ENCODE measurements around the gene CAMSAP1.
"Not testable (repeated sequence)": the region's sequence is repeated elsewhere in the genome, so short reads cannot be mapped to it uniquely, and the experiment has no call there.

The CAMSAP1 gene, protein sequence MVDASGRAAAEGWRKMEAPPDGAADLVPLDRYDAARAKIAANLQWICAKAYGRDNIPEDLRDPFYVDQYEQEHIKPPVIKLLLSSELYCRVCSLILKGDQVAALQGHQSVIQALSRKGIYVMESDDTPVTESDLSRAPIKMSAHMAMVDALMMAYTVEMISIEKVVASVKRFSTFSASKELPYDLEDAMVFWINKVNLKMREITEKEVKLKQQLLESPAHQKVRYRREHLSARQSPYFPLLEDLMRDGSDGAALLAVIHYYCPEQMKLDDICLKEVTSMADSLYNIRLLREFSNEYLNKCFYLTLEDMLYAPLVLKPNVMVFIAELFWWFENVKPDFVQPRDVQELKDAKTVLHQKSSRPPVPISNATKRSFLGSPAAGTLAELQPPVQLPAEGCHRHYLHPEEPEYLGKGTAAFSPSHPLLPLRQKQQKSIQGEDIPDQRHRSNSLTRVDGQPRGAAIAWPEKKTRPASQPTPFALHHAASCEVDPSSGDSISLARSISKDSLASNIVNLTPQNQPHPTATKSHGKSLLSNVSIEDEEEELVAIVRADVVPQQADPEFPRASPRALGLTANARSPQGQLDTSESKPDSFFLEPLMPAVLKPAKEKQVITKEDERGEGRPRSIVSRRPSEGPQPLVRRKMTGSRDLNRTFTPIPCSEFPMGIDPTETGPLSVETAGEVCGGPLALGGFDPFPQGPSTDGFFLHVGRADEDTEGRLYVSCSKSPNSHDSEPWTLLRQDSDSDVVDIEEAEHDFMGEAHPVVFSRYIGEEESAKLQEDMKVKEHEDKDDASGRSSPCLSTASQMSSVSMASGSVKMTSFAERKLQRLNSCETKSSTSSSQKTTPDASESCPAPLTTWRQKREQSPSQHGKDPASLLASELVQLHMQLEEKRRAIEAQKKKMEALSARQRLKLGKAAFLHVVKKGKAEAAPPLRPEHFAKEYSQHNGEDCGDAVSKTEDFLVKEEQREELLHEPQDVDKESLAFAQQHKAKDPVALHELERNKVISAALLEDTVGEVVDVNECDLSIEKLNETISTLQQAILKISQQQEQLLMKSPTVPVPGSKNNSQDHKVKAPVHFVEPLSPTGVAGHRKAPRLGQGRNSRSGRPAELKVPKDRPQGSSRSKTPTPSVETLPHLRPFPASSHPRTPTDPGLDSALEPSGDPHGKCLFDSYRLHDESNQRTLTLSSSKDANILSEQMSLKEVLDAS (N-terminal part only)

DNA sequence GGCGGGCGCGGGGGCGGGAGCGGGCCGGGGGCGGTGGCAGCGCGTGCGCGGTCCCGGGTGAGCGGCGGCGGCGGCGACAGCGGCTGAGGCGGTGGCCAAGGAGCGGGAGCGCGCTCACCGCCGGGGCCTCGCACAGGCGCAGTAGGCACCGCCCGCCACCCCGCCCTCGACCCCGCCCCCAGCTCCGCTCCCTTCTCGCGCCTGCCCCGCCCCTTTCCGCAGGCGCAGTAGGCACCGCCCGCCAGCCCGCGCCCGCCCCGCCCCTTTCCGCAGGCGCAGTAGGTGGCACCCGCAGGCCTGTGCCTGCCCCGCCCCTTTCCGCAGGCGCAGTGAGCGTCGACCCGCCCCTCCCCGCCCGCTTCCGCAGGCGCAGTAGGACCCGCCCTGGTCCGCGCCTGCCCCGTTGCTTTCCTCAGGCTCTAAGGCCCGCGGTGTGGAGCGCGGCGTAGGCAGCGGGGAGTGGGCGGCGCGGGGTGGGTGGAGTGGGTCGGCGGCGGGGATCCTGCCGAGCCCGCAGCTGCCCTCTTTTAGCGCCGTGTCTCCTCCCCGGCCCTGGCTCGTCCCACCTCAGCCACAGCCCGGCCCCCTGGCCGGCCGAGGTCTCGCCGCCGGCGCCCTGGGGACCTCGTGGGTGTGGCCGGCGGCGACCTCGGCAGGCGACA lies at the start of gene CAMSAP1:
CAMSAP1 (minus strand) TSS at position 116 of the 662 bp plus-strand sequence. CDS start 387 bp downstream, outside the sequence.
- peak; percentile 95 for DNase-seq

DNA sequence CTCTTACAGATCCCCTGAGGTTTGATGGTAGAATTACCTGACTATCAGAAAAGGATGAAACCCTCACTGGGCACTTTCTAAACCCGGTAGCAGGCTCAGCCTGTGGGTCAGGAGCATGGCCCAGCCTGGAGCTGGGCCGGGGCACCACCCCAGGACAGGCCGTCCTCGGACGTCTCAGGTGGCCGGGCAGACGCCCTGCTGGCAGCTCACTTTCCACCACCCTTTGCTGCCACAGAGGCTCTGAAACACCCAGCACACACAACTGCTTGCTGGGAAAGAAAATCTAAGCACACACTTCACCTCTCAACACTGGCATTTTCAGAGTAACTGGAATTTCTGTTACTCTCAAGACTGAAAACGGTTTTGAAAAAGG lies 49.4 kb upstream of the CAMSAP1 start:
- no peak for DNase-seq

DNA sequence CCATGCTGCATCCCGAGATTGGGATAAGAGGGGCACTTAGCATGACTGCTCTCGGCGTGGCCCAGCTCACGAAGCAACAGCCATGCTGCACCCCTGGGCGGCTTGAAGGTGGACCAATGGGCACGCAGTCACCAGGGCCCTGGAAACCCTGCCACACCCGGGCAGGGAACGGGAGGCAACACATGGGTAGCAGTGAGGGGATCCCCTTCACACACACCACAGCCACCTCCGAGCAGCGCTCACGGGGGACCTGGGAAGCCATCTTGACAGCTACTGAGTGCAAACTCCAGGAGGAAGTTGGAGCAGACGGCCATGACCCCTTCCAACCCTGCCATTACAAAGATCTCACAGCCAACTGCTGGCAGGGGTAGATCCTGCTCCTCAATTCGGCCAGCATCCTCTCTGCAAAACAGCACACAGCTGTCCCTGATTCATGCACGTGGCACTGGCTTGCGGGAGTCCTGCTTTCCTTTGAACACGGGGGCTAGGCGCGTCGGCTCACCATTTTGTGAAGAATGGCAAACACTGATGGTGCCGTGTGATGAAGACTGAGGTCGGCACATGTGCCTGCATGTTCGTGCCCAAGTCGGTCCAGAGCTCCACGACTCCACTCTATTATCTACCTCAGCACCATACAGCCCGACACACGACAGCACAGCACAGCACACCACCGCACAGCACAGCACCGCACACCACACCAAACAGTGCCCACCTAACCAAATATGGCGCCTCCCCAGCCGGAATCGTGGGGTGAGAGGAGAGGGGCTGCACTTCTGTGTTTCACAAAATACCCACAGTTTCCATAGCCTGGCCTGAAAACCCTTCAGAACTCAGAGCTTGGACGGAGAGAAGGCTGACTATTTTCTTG lies 48.8 kb upstream of the CAMSAP1 start:
- no peak for DNase-seq

DNA sequence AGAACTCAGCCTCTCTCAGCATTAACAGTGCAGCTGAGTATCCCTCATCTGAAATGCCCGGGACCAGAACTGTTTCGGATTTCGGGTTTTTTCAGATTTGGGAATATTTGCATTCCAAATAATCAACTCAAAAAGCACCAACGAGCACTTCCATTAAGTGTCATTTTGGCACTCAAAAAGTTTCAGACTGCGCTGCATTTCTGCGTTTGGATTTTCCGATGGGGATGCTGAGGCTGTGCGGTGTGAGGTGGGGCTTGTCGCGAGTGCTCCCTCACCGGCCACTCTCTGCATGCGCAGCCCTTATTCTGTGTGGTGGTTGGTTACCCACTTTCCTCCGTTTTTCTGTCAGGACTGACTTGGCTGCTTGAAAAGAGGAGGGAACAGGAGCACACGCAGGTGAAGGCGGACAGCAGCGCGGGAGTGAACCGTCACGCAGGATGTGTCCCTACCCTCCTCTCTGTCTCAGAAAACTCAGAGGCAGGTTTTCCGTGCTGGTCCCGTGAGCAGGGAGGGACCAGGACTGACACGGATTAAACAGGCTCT lies 45.4 kb upstream of the CAMSAP1 start:
- no peak for DNase-seq

DNA sequence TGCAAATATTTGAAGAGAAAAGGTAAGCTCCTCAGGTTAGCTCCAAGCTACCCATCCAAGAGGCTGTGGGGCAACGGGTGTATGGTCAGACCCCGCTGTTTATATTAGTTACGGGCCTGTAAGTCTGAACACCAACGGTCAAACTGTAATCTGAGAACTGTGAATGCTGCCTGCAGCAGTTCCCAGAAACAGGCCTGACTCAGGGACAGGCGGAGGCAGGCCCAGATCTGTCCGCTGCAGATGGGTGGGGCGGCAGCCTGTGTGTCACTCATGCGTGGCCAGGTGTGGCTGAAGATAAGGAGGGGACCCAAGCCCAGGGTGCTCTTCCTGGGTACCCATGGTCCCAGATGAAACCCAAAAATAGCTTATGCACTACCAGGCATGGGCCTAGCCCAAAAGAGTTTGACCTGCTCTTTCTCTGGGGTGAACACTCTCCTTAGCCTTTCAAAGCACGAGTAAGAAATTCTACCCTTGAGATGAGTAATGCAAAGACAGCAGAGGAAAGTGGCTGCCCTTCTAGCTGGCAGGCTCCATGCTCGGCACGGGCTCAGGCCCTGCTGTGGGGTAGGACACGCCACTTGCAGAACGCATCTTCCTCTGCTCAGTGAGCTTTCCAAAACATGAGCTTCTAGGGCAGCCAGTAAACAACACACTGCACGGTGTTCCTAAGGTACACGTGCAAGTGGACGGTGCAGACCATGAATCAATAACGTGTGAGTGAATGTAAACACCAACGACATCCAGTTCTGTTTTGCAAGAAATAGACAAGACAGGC lies 44.7 kb upstream of the CAMSAP1 start:
- no peak for DNase-seq

DNA sequence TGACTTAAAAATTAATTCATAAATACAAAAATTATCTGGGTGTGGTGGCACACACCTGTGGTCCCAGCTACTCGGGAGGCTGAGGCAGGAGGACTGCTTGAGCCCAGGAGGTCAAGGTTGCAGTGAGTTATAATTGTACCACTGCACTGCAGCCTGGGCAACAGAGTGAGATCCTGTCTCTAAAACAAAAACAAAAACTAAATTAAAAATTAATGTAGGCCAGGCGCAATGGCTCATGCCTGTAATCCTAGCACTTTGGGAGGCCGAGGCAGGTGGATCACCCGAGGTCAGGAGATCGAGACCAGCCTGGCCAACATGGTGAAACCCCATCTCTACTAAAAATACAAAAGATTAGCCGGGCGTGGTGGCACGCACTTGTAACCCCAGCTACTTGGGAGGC lies 44.0 kb upstream of the CAMSAP1 start:
- DNase-seq = not testable (repeated sequence)

DNA sequence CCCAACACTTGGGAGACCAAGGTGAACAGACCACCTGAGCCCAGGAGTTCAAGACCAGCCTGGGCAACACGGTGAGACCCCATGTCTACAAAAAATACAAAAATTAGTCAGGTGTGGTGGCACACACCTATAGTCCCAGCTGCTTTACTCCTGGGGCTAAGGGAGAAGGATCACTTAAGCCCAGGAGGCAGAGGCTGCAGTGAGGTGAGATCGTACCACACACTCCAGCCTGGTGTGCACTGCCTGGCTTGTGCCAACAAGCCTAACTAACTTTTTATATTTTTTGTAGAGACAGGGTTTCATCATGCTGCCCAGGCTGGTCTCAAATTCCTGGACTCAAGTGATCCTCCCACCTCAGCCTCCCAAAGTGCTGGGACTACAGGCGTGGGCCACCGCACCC lies 43.5 kb upstream of the CAMSAP1 start:
- DNase-seq = not testable (repeated sequence)

DNA sequence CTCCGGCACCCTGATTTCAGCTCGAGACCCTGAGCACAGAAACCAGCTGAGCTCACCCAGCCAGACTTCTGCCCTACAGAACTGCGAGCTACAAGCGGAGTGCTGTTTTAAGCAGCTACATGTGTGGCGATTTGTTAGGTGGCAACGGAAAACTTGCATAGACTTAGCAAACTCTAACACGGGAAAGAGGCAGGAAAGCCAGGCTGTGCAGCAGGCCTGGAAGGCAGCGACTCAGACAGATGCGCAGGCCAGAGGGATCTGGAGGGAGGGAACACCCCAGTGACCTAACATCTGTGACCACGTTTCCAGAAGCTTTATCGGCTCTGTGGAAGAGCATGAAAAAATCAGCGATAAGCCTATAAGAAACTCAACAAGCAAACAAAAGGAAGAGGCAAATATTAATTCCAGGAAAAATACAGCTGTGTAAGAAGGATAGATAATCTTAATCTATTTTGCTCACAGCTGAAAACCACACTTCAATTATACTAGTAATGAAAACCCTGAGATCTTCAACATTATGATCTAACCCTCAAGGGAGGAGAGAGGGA lies 42.9 kb upstream of the CAMSAP1 start:
- no peak for DNase-seq

DNA sequence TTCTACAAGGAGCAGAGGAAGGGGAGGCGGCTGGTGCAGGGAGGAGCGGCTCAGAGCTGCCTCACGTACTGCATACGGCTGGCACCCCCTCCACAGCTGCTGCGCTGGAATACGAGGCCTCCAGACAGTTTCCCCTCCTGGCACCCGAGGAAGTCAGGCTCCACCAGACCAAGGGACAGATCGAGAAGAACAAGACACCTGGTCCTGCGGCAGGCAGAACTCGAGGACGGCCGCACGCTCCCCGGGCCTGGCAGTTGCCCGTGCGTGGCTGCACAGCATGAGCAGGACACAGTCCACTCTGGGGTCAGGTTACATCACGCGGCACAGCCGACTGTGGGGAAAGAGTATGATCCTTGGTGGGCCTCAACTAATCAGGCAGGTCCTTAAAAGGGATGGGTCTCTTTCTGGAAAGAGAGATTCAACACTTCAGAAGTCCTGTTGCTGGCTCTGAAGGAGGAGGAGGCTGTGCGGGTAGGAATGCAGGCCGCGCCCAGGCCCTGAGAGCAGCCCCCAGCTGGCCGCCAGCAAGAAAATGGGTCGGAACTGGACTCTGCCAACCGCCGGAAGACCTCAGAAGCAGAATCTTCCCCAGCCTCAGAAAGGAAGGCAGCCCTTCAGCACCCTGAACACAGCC lies 42.3 kb upstream of the CAMSAP1 start:
- DNase-seq = no peak

DNA sequence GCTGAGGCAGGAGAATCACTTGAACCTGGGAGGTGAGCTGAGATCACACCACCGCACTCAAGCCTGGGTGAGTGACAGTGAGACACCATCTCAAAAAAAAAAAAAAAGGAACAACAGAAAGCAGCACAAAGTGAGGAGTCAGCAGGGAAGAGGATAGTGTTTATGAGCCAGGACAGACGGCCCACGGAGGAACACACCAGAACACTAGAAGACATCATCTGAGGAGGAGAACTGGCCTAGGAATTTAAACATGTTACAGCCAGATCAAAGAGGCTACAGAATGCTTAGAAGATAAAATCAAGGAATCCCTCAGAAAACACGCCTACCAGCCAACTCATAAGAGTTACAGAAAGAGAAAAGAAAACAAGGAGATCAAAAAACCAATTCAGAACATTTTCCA lies 41.6 kb upstream of the CAMSAP1 start:
- DNase-seq = no peak

DNA sequence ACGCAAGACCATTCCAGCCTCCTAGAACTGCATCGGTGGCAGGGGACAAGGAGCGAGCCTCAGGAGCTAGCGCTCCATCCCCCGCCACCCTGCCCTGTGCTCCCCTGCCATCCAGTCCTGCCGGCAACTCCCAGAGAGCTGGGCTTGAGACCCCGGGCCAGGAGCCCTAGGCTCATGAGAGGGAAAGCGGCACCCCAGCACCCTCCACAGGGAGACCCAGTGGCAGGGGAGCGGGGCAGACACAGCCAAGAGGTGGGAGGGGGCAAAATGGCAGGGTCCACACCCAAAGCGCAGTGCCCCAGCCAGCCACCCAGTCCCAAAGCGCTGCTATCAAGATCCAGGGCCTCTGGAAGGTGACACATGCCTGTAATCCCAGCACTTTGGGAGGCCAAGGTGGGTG lies 41.1 kb upstream of the CAMSAP1 start:
- no peak for DNase-seq

DNA sequence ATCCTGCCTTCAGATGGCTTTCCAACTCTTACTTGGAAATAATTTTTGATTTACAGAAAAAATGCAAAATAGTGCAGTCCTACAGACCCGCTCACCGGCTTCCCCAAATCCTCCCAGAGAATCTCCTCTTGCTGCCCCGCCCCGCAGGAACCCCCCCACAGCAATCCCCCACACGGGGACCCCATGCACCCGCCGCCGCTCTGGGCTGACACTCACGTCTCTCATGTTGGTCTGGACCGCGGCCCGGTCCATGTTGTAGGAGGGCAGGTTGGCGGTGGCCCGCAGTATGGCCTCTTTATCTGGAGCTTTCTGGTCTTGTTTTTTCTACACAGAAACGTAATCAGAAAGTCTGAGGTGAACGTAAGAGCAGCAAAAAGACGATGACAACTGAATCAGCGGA lies 40.2 kb upstream of the CAMSAP1 start:
- no peak for DNase-seq

DNA sequence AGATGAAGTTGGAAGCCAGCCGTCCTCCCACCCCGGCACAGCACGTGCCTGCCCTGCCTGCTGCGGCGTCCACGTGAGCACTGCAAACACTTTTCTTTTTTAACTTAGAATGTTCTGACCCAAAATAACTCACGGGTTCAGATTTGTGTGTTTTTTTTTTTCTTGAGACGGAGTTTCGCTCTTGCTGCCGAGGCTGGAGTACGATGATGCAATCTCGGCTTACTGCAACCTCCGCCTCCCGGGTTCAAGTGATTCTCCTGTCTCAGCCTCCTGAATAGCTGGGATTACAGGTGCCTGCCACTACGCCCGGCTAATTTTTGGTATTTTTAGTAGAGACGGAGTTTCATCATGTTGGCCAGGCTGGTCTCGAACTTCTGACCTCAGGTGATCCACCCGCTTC lies 39.8 kb upstream of the CAMSAP1 start:
- not testable (repeated sequence) for DNase-seq

DNA sequence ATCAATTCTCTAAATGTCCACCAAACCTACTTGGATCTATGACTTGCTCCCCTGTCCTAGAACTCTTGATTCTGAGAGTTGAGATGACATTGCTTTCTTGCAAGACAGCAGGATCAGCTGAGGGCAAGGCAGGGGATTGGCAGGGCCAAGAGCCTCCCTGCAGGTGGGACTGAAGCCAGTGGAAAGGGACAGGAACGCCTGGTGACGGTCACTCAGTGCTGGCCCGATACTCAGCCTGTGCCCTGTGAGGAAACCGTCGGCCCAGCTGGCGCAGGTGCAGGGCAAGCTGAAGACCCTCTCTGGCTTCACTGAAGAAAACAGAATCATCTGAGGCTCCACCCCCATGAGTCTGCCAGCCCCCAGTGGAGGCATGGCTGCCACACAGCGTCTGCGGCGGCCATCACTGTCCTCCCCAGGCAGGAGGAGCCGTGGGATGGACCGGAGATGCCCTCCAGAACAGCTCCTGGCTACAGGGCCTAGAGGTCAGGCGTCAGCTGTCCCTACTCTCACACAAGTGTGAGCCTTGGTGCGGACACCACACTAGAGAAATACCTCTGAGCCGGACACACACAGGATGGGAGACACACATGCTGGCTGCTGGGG lies 39.1 kb upstream of the CAMSAP1 start:
- DNase-seq = no peak

DNA sequence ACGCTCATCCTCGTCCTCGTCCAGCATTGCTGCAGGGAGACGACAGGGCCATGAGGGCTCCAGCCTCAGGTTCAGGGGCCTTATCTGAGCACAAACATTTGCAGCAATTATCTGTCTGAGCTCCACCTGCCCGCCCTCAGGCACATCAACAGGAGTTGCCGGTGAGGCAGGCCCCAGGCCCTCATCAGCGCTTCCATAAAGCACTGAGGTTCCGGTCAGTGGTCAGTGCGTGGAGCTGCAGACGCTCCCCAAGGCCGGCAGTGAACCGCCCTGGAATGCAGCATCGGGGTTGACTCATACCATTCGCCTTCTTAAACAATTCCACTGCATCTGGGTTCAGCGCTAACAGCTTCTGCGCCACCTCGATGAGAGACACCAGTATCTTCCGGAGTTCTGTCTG lies 38.6 kb upstream of the CAMSAP1 start:
- no peak for DNase-seq

DNA sequence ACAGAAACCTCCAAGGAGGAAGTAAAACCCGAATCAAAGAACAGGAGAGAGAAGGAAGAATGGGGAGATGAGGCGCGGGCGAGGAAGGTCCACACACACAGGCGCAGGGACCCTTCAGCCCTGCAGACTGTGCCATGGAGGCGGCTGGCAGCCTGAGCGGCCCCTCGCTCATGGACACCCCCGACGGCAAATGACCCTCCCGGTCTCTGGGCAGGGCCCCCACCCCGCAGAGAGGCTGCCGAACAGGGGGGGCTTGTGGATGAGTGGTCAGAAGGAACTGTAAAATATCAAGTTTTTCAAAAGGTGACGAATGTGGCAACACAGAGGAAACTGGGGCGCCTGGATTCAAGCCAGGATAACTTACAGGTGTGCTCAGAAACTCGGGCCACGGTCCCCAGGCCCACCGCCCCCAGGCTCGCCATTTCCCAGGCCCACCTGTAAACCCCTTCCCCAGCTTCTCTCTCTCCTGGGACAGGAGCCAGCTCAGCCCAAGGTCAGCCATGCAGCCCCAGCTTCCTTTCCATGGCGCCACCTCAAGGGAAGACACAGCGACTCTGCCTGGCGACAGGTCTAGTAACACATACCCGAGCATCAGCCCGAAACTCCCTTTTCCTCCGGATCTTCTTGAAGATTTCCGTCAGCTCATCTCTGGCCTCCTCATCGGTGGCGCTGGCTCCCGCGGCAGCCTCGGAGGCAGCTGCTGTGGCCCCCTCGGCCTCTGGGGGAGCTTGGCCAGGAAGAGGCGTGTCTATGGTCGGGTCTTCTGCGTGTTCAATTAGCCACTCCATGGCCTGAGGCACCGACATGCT lies 37.3 kb upstream of the CAMSAP1 start:
- no peak for DNase-seq

DNA sequence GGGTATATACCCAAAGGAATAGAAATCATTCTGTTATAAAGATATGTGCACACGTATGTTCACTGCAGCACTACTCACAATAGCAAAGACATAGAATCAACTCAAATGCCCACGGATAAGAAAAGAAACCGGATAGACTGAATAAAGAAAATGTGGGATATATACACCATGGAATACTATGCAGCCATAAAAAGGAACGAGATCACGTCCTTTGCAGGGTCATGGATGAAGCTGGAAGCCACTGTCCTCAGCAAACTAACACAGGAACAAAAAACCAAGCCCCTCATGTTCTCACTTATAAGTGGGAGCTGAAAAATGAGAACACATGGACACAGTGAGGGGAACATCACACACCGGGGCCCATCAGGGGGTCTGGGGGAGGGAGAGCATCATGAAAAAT lies 36.3 kb upstream of the CAMSAP1 start:
- not testable (repeated sequence) for DNase-seq

DNA sequence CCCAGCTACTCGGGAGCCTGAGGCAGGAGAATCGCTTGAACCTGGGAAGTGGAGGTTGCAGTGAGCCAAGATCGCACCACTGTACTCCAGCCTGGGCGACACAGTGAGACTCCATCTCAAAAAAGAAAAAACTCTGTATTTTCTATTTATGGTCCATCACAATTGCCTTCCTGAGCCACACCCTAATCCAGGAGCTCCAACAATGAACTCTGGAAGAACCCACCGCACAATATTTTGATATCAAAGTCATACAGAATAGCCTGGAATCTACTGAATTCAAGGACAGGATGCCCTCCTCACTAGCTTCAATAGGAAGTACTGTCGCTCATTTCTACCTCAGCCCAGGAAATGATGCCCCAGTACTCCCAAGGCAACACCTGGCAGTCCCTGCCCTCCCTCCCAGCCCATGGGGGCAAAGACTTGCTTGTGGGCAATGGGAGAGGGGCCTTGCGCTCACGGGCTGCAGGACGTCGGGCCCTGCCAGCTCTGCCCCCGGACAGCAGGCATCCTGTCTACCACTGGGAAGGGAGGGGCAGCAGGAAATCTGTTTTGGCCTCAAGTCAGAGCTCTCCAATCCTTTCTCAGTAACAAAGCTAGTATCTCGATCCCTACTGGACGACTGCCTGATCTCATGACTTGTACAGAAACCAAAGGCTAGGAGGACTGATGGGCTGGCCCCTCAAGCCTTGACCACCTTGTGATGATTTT lies 34.1 kb upstream of the CAMSAP1 start:
- DNase-seq = no peak

Measured in stimulated activated CD8-positive, alpha-beta memory T cell treated with anti-CD3 and anti-CD28 coated beads, Interleukin-4, amount 100 ng/mL, for 48 hours (primary cell).